ENCODE measurements around the gene ARL15.

DNA sequence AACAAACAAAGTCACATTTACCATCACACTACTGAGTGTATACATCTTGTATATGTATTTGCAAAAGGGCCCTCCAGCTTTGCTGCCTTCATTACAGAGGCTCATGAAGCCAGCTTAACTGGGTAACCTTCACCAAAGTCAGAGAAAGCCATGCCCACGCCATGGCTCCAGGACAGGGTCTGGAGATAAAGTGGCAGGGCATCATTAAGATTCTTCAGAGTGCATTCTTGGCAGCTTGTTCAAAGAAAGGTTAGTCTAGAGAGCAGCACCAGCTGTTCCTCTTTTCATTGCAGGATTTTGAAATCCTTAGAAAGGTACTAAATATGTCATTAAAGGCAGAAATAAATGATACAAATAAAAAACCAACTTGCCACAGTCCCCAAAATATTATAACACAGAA lies 416.7 kb downstream of the ARL15 start:
- TF ChIP-seq, protein P1, sequence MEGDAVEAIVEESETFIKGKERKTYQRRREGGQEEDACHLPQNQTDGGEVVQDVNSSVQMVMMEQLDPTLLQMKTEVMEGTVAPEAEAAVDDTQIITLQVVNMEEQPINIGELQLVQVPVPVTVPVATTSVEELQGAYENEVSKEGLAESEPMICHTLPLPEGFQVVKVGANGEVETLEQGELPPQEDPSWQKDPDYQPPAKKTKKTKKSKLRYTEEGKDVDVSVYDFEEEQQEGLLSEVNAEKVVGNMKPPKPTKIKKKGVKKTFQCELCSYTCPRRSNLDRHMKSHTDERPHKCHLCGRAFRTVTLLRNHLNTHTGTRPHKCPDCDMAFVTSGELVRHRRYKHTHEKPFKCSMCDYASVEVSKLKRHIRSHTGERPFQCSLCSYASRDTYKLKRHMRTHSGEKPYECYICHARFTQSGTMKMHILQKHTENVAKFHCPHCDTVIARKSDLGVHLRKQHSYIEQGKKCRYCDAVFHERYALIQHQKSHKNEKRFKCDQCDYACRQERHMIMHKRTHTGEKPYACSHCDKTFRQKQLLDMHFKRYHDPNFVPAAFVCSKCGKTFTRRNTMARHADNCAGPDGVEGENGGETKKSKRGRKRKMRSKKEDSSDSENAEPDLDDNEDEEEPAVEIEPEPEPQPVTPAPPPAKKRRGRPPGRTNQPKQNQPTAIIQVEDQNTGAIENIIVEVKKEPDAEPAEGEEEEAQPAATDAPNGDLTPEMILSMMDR (conservative IDR thresholded peaks at IDR 0.05; ENCODE audit: low read depth, low read length): no peak
- TF ChIP-seq EZH2 (IDR thresholded peaks at IDR 0.05; ENCODE audit: low read length, unreplicated experiment) (no peak), EZH2phosphoT487 (IDR thresholded peaks at IDR 0.05; ENCODE audit: borderline replicate concordance, low read length) (no peak)

Measured in PC-3 (cell line).